HEK293T (cell line): Measurements from ENCODE around the gene WDR18.

Experiments used
- CTCF ChIA-PET: fragments of 350-600 bp; formaldehyde crosslinking; extraction: SDS; loops from one replicate; lab custom pipeline; 2021; ENCODE audit warnings: antibody characterized with exemption, inconsistent platforms; lab: Yijun Ruan, JAX
- POLR2A ChIA-PET: fragments of 350-600 bp; formaldehyde crosslinking; extraction: SDS; loops from one replicate; lab custom pipeline; 2020; ENCODE audit warnings: antibody characterized with exemption, inconsistent platforms; lab: Yijun Ruan, JAX
- DNase-seq: peaks from one replicate; pipeline ENCODE4 v3.0.0; 2012; ENCODE audit warnings: mixed read lengths; ENCODE audit errors: extremely low spot score
- ARNT ChIP-seq: fragments of 450-650 bp; IDR thresholded peaks from 2 replicates; pipeline ENCODE4 v1.6.1; 2017; ENCODE audit warnings: mild to moderate bottlenecking
- BHLHE40 ChIP-seq: fragments of 450-650 bp; IDR thresholded peaks from 2 replicates; pipeline ENCODE4 v1.6.1; 2016; ENCODE audit warnings: mild to moderate bottlenecking, moderate library complexity, borderline replicate concordance
- CTBP1 ChIP-seq: fragments of 450-650 bp; IDR thresholded peaks from 2 replicates; pipeline ENCODE4 v1.6.1; 2016; ENCODE audit warnings: borderline replicate concordance
- ELF4 ChIP-seq: fragments of 450-650 bp; IDR thresholded peaks from 2 replicates; pipeline ENCODE4 v1.6.1; 2017; ENCODE audit warnings: antibody characterized with exemption
- FOXA1 ChIP-seq: fragments of 450-650 bp; IDR thresholded peaks from 2 replicates; pipeline ENCODE4 v1.6.1; 2016; ENCODE audit warnings: mild to moderate bottlenecking
- FOXK2 ChIP-seq: fragments of 450-650 bp; IDR thresholded peaks from 2 replicates; pipeline ENCODE4 v1.6.1; 2016; ENCODE audit warnings: mild to moderate bottlenecking
- FOXM1 ChIP-seq: fragments of 450-650 bp; IDR thresholded peaks from 2 replicates; pipeline ENCODE4 v1.6.1; 2017; ENCODE audit warnings: mild to moderate bottlenecking, borderline replicate concordance
- HDGF ChIP-seq: fragments of 450-650 bp; IDR thresholded peaks from 2 replicates; pipeline ENCODE4 v1.6.1; 2017; ENCODE audit warnings: antibody characterized with exemption, borderline replicate concordance
- L3MBTL2 ChIP-seq: fragments of 450-650 bp; conservative IDR thresholded peaks from 2 replicates; pipeline ENCODE4 v1.6.1; 2016; ENCODE audit warnings: mild to moderate bottlenecking
- LEF1 ChIP-seq: fragments of 450-650 bp; IDR thresholded peaks from 2 replicates; pipeline ENCODE4 v1.6.1; 2017; ENCODE audit warnings: mild to moderate bottlenecking, borderline replicate concordance
- NFRKB ChIP-seq: fragments of 450-650 bp; IDR thresholded peaks from 2 replicates; pipeline ENCODE4 v1.6.1; 2016; ENCODE audit warnings: mild to moderate bottlenecking, moderate library complexity
- PKNOX1 ChIP-seq: fragments of 450-650 bp; IDR thresholded peaks from 2 replicates; pipeline ENCODE4 v1.6.1; 2016
- SP1 ChIP-seq: fragments of 450-650 bp; IDR thresholded peaks from 2 replicates; pipeline ENCODE4 v1.6.1; 2017
- SUZ12 ChIP-seq: fragments of 450-650 bp; IDR thresholded peaks from 2 replicates; pipeline ENCODE4 v1.6.1; 2016; ENCODE audit warnings: mild to moderate bottlenecking
- TARDBP ChIP-seq: fragments of 450-650 bp; IDR thresholded peaks from 2 replicates; pipeline ENCODE4 v1.6.1; 2016
- ZNF384 ChIP-seq: fragments of 450-650 bp; IDR thresholded peaks from 2 replicates; pipeline ENCODE4 v1.6.1; 2016

WDR18 gene

GRCh38 chr19:973726-974563 lies 10.2 kb upstream of the WDR18 start:
- DNase-seq: no peak
- ChIA-PET POLR2A (no interaction called here), CTCF (no interaction called here)
- TF ChIP-seq CTBP1 (no peak), ZNF384 (no peak), SUZ12 (no peak), FOXA1 (no peak), HDGF (no peak), FOXK2 (no peak), SP1 (no peak), PKNOX1 (no peak), ARNT (no peak), L3MBTL2 (no peak), NFRKB (no peak), BHLHE40 (no peak), TARDBP (no peak), LEF1 (no peak), FOXM1 (no peak), ELF4 (no peak)

DNA sequence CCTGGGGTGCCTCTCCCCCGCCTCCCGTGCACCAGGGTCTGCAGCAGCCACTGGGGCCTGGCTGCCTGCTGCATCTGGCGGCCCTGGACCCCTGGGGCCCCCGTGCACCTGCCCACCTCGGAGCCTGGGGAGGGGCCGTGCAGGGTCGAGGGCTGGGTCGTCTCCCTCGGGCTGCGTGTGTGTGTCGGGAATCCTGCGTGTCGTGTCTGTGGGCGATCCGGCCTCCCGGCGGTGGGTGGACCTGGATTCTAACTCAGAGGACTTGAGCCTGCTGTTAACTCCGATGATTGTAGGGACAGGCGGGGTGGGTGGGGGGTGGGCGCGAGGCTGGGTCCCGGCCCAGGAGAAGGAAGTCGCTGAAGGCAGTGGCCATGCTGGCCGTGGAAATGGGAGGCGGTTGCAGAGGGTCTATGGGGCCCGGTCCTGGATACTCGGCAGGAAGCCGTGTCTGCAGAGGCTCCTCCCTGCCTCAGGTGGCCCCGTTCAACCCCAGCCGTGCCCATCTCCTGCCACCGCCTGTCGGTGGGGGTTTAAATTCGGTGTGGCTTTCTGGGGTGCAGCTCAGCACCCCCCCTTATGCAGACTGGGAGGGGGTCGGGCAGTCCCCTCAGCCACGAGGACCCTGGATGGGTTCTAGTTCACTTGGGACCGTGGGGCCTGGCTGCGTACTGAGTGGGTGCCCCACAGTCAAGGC lies 9.4 kb upstream of the WDR18 start:
- CTCF ChIA-PET: no interaction called here
- TF ChIP-seq ELF4 (no peak), ARNT (no peak), FOXA1 (no peak), TARDBP (no peak), SP1 (no peak), ZNF384 (no peak)
- POLR2A ChIA-PET: no interaction called here
- DNase-seq: no peak

DNA sequence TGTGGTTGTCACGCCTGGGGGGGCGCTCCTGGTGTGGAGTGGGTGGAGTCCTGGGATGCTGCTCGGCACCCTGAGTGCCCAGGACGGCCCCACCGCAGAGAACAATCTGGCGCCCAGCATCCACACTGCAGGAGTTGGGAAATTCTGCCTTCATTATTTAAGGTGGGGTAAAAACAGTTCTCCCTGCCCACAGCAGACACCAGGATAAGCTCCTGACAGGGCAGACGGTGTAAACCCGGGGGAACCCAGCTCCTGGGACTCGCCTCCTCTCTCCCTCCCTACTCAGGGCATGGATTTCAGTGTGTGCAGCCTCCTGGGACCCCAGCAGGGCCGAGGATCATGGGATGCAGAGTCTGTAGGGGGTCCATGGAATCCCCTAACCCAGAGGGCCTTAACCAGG lies 7.7 kb upstream of the WDR18 start:
- ChIA-PET CTCF (no interaction called here), POLR2A (no interaction called here)
- no peak for DNase-seq
- no peak for TF ChIP-seq ZNF384

- CTCF ChIA-PET: no interaction called here
- TF ChIP-seq SUZ12 (no peak), ZNF384 (no peak), SP1 (no peak), FOXK2 (no peak), LEF1 (no peak), ARNT (no peak), FOXA1 (no peak), CTBP1 (no peak), BHLHE40 (no peak), NFRKB (no peak), FOXM1 (no peak), PKNOX1 (no peak), TARDBP (no peak), ELF4 (no peak)
- DNase-seq: no peak
- POLR2A ChIA-PET: no interaction called here
Observed at GRCh38 chr19:977058-977464, 7.1 kb upstream of the WDR18 start.

- CTCF ChIA-PET: no interaction called here
- no peak for TF ChIP-seq CTBP1
- TF ChIP-seq BHLHE40: no peak
- TF ChIP-seq L3MBTL2: no peak
- no peak for TF ChIP-seq PKNOX1
- TF ChIP-seq FOXK2: no peak
- TF ChIP-seq ELF4: no peak
- no peak for TF ChIP-seq ARNT
- TF ChIP-seq SUZ12: no peak
- no peak for TF ChIP-seq NFRKB
- no peak for TF ChIP-seq FOXA1
- TF ChIP-seq LEF1: no peak
- no peak for TF ChIP-seq HDGF
- TF ChIP-seq SP1: no peak
- TF ChIP-seq FOXM1: no peak
- no peak for TF ChIP-seq ZNF384
- DNase-seq: no peak
- POLR2A ChIA-PET: no interaction called here
Observed at GRCh38 chr19:979318-979741, 4.8 kb upstream of the WDR18 start.
